PC-3 (cell line): ENCODE measurements around the gene HSD3B7.

Source experiments
- CTCF ChIP-seq: fragments of 300-600 bp; sonication (generic); conservative IDR thresholded peaks from 2 replicates; pipeline ENCODE4 v1.5.1; 2017; ENCODE audit warnings: antibody characterized with exemption, low read depth, mild to moderate bottlenecking, low read length
- EZH2 ChIP-seq: fragments of 300-600 bp; sonication (generic); IDR thresholded peaks from one replicate; pipeline ENCODE4 v1.6.1; 2017; ENCODE audit warnings: antibody characterized with exemption, mild to moderate bottlenecking, low read length; ENCODE audit not compliant: unreplicated experiment
- EZH2phosphoT487 ChIP-seq: fragments of 300-600 bp; sonication (generic); IDR thresholded peaks from 2 replicates; pipeline ENCODE4 v1.6.1; 2018; ENCODE audit warnings: mild to moderate bottlenecking, antibody characterized with exemption, low read length, borderline replicate concordance

- TF ChIP-seq EZH2: no peak
- TF ChIP-seq CTCF: no peak
- no peak for TF ChIP-seq EZH2phosphoT487
These were observed 7.3 kb downstream of the HSD3B7 start for GRCh38 chr16:30992276-30992780.
